ENCODE data around the gene DLG2.
"Not testable (repeated sequence)": the region's sequence is repeated elsewhere in the genome, so short reads cannot be mapped to it uniquely, and the experiment has no call there.

DLG2 gene

GRCh38 chr11:85431319-85431718 is 195.8 kb downstream of the DLG2 start:
- DNase-seq, result no peak

GRCh38 chr11:85423794-85424193 is 203.3 kb downstream of the DLG2 start:
- DNase-seq, result no peak

- DNase-seq, result no peak
Measured at GRCh38 chr11:85423316-85423715, 203.8 kb downstream of the DLG2 start.

- DNase-seq, result no peak
Measured at GRCh38 chr11:85414175-85414574, 213.0 kb downstream of the DLG2 start.

- no peak for DNase-seq
Measured at GRCh38 chr11:85407648-85408047, 219.5 kb downstream of the DLG2 start.

- no peak for DNase-seq
Measured at GRCh38 chr11:85406841-85407240, 220.3 kb downstream of the DLG2 start.

GRCh38 chr11:85406316-85406715 is 220.8 kb downstream of the DLG2 start:
- DNase-seq, result no peak

GRCh38 chr11:85395515-85396055 is 231.6 kb downstream of the DLG2 start:
- not testable (repeated sequence) for DNase-seq

- DNase-seq, result no peak
Measured at GRCh38 chr11:85394283-85394682, 232.9 kb downstream of the DLG2 start.

GRCh38 chr11:85391141-85391540 is 236.0 kb downstream of the DLG2 start:
- no peak for DNase-seq

- no peak for DNase-seq
Measured at GRCh38 chr11:85385547-85385946, 241.6 kb downstream of the DLG2 start.

GRCh38 chr11:85385111-85385510 is 242.0 kb downstream of the DLG2 start:
- no peak for DNase-seq

GRCh38 chr11:85379066-85379465 is 248.1 kb downstream of the DLG2 start:
- no peak for DNase-seq

GRCh38 chr11:85377901-85378300 is 249.2 kb downstream of the DLG2 start:
- no peak for DNase-seq

- DNase-seq, result no peak
Measured at GRCh38 chr11:85359859-85360258, 267.3 kb downstream of the DLG2 start.

GRCh38 chr11:85355921-85356320 is 271.2 kb downstream of the DLG2 start:
- no peak for DNase-seq

GRCh38 chr11:85349539-85349938 is 277.6 kb downstream of the DLG2 start:
- DNase-seq, result not testable (repeated sequence)

GRCh38 chr11:85348945-85349344 is 278.2 kb downstream of the DLG2 start:
- DNase-seq, result no peak

GRCh38 chr11:85347291-85347690 is 279.9 kb downstream of the DLG2 start:
- DNase-seq, result no peak

- DNase-seq, result no peak
Measured at GRCh38 chr11:85346484-85346883, 280.7 kb downstream of the DLG2 start.

GRCh38 chr11:85340846-85341245 is 286.3 kb downstream of the DLG2 start:
- DNase-seq, result not testable (repeated sequence)

- DNase-seq, result no peak
Measured at GRCh38 chr11:85318573-85318972, 308.6 kb downstream of the DLG2 start.

GRCh38 chr11:85316967-85317366 is 310.2 kb downstream of the DLG2 start:
- no peak for DNase-seq

- no peak for DNase-seq
Measured at GRCh38 chr11:85313741-85314140, 313.4 kb downstream of the DLG2 start.

- DNase-seq, result no peak
Measured at GRCh38 chr11:85310479-85310878, 316.7 kb downstream of the DLG2 start.

- no peak for DNase-seq
Measured at GRCh38 chr11:85307366-85307765, 319.8 kb downstream of the DLG2 start.

Measured in stimulated activated CD4-positive, alpha-beta T cell treated with anti-CD3 and anti-CD28 coated beads, Interleukin-12 subunit alpha, Interleukin-12 subunit beta, amount 100 ng/mL, for 4 hours (primary cell).